Keratinocyte (primary cell): ENCODE data around the gene CACNB2.

ENCODE experiments used
- EZH2 ChIP-seq: IDR thresholded peaks from one replicate; pipeline ENCODE4 v1.6.1; 2012; ENCODE audit warnings: inconsistent platforms, mild to moderate bottlenecking, low read length, moderate library complexity
- TF ChIP-seq, protein P1 (sequence below), 3 experiments: IDR thresholded peaks in 1 of 3; conservative IDR thresholded peaks in 1 of 3; optimal IDR thresholded peaks in 1 of 3; 2 replicates in 2 of 3; 3 replicates in 1 of 3; pipeline versions ENCODE3 to v1.5.1; 2011; ENCODE audit warnings: low read length in 3 of 3, mild to moderate bottlenecking in 3 of 3, moderate library complexity in 2 of 3, control low read depth in 1 of 3, inconsistent platforms in 1 of 3; ENCODE audit not compliant: insufficient read depth in 2 of 3; ENCODE audit errors: extremely low read depth in 1 of 3

DNA sequence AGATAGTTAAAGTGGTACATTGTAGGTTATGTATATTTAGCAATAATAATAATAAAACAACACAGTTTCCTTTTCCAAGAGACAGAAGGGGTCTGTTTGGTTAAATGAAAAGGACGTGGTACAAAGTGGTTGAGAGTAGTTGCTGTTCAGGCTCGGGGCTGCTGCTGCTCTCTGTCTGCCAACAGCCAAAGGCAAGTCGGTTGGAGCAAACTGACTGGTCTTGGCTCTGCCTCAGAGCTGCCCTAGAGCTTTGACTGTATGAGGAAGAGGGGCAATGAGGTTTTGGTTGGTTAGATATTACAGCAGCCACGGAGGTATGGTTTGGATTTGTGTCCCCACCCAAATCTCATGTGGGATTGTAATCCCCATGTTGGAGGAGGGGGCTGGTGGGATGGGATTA lies 95.3 kb downstream of the CACNB2 start:
- TF ChIP-seq, protein P1, sequence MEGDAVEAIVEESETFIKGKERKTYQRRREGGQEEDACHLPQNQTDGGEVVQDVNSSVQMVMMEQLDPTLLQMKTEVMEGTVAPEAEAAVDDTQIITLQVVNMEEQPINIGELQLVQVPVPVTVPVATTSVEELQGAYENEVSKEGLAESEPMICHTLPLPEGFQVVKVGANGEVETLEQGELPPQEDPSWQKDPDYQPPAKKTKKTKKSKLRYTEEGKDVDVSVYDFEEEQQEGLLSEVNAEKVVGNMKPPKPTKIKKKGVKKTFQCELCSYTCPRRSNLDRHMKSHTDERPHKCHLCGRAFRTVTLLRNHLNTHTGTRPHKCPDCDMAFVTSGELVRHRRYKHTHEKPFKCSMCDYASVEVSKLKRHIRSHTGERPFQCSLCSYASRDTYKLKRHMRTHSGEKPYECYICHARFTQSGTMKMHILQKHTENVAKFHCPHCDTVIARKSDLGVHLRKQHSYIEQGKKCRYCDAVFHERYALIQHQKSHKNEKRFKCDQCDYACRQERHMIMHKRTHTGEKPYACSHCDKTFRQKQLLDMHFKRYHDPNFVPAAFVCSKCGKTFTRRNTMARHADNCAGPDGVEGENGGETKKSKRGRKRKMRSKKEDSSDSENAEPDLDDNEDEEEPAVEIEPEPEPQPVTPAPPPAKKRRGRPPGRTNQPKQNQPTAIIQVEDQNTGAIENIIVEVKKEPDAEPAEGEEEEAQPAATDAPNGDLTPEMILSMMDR (optimal IDR thresholded peaks at IDR 0.05 in 1 of 3, IDR thresholded peaks at IDR 0.05 in 1 of 3, conservative IDR thresholded peaks at IDR 0.05 in 1 of 3; ENCODE audit: extremely low read depth in 1 of 3, insufficient read depth in 2 of 3, low read length in 3 of 3), result no peak
- no peak for TF ChIP-seq EZH2
